ENCODE results near the gene OSBPL9.

DNA sequence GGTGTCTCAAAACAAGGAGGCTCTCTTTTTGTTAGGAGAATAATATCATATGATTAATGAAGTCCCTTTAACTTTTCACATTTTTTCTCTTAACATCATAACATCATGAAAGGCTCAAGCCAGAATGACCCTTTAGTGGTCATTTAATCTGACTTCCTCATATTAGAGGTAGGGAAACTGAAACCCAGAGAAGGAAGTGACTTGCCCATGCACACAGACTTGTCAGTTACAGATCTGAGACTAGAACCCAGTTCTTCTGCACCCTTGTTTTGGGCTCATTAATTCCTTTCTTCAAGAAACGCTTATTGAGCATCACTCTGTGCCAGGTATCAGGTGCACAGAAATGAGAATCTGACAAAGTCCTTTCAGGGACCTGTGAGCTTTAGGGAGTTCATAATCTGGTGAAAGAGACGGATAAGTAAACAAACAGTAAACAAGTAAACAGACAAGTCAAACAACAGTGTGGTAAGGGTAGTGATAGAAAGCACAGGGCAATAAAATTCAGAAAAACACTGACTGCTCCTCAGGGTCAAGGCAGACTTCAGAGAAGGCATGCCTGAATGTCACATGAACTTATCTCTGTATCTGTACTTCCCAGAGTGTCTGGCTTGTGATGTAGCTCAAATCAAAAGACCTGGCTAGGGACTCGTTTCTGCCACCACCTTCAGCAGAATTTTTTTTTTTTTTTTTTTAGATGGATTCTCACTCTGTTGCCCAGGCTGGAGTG lies 38.3 kb upstream of the OSBPL9 start:
- no peak for TF ChIP-seq POLR2AphosphoS5 (IDR thresholded peaks at IDR 0.05; ENCODE audit: borderline replicate concordance, low read depth, low read length)
- TF ChIP-seq EZH2 (IDR thresholded peaks at IDR 0.05): no peak
